DND-41 (cell line): ENCODE results near the gene STAU1.
"Not testable (repeated sequence)": the region's sequence is repeated elsewhere in the genome, so short reads cannot be mapped to it uniquely, and the experiment has no call there.

Experiments
- ATAC-seq: fragments of 200-7000 bp; cut with Tn5 transposase; 3 replicates; pipeline ENCODE4 v1.9.1; 2021; ENCODE audit warnings: low read depth; ENCODE audit not compliant: insufficient read depth
- DNase-seq: peaks from one replicate; pipeline ENCODE4 v3.0.0-alpha.2; 2020
- H2AFZ ChIP-seq: 2 replicates; pipeline ENCODE4 v1.6.0; 2012; ENCODE audit warnings: low read depth, low read length
- H3K27ac ChIP-seq: 2 replicates; pipeline ENCODE4 v1.5.1; 2012; ENCODE audit warnings: low read length, inconsistent platforms
- H3K27me3 ChIP-seq: fragments of 200-600 bp; sonication (generic); 2 replicates; pipeline ENCODE4 v1.6.0; 2012; ENCODE audit warnings: low read length, mild to moderate bottlenecking, inconsistent platforms; ENCODE audit not compliant: insufficient read depth, poor library complexity
- H3K36me3 ChIP-seq: 2 replicates; pipeline ENCODE4 v1.5.1; 2012; ENCODE audit warnings: low read length, inconsistent platforms; ENCODE audit not compliant: insufficient read depth
- H3K4me1 ChIP-seq: 2 replicates; pipeline ENCODE4 v1.5.1; 2012; ENCODE audit warnings: mild to moderate bottlenecking, low read length; ENCODE audit not compliant: insufficient read depth
- H3K4me2 ChIP-seq: 2 replicates; pipeline ENCODE4 v1.6.0; 2012; ENCODE audit warnings: mild to moderate bottlenecking, moderate library complexity, low read length, inconsistent platforms; ENCODE audit not compliant: insufficient read depth
- H3K4me3 ChIP-seq, 2 experiments: fragments of 200-600 bp in 1 of 2; shearing (Covaris generic) in 1 of 2; 2 replicates each; pipeline ENCODE4 v1.5.1; 2012 to 2016; ENCODE audit warnings: inconsistent platforms in 2 of 2, low read length in 2 of 2, mild to moderate bottlenecking in 2 of 2, low read depth in 1 of 2, moderate library complexity in 1 of 2
- H3K79me2 ChIP-seq: 2 replicates; pipeline ENCODE4 v1.6.0; 2012; ENCODE audit warnings: low read length, inconsistent platforms; ENCODE audit not compliant: insufficient read depth
- H3K9ac ChIP-seq: 2 replicates; pipeline ENCODE4 v1.6.0; 2012; ENCODE audit warnings: low read depth, mild to moderate bottlenecking, inconsistent platforms, low read length, moderate library complexity
- H3K9me3 ChIP-seq: 2 replicates; pipeline ENCODE4 v1.5.1; 2012; ENCODE audit warnings: low read length, moderate library complexity, mild to moderate bottlenecking, inconsistent platforms; ENCODE audit not compliant: insufficient read depth, severe bottlenecking
- H4K20me1 ChIP-seq: 2 replicates; pipeline ENCODE4 v1.6.0; 2012; ENCODE audit warnings: low read length; ENCODE audit not compliant: insufficient read depth
- EZH2 ChIP-seq: IDR thresholded peaks from 3 replicates; pipeline ENCODE4 v1.6.1; 2012; ENCODE audit warnings: borderline replicate concordance, low read depth, mild to moderate bottlenecking, moderate library complexity, low read length, inconsistent platforms; ENCODE audit not compliant: severe bottlenecking
- TF ChIP-seq, protein P1 (sequence below): IDR thresholded peaks from 2 replicates; pipeline ENCODE4 v1.5.1; 2012; ENCODE audit warnings: borderline replicate concordance, low read length, moderate library complexity, mild to moderate bottlenecking; ENCODE audit not compliant: poor library complexity, severe bottlenecking; ENCODE audit errors: extremely low read depth

The STAU1 gene

DNA sequence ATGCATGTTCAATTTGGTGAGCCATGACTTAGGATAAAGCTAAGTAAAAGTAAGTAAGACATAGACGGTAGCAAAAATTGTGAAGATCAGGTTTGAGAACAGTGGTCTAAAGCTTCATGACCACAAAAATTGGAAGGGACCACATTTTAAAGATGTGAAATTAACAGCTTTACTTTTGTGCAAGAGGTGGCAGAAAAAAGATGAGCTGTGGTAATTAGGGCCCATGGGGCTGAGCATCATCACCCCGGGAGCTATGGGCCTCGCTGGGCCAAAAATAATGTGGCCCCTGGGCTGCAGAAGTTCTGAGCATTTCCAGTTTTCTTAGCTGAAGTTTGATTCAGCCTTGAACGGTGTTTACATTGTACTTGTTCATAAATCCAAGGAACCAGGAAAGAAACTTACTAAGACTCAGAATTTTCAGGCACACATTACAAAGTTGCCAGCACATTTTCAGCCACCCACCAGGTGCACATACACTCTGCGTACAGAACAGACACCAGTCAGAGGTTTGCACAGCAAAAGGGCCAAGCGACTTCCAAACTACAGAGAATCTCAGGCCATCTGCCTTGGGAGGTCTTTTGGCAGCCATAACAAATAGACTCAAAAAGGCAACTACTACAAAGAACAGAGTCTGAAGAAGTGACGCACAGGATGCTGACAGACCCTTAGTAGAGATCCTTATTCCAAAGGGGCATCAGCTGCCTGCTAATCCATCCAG lies 84.3 kb downstream of the STAU1 start:
- Histone ChIP-seq H2AFZ (no peak overlapping the region), H4K20me1 (peaks cover 29% of the 10 kb centered on the region; the same call in 1 of the 2 replicates), H3K27me3 (no peaks in the 10 kb centered on the region), H3K79me2 (peaks cover 8% of the 10 kb centered on the region; the same call in 1 of the 2 replicates), H3K36me3 (peaks cover 64% of the 10 kb centered on the region), H3K9ac (no peak overlapping the region), H3K4me1 (no peaks in the 10 kb centered on the region), H3K9me3 (no peaks in the 10 kb centered on the region), H3K27ac (no peak overlapping the region), H3K4me3 (no peak overlapping the region), H3K4me2 (no peak overlapping the region)
- TF ChIP-seq EZH2, result no peak
- TF ChIP-seq, protein P1, sequence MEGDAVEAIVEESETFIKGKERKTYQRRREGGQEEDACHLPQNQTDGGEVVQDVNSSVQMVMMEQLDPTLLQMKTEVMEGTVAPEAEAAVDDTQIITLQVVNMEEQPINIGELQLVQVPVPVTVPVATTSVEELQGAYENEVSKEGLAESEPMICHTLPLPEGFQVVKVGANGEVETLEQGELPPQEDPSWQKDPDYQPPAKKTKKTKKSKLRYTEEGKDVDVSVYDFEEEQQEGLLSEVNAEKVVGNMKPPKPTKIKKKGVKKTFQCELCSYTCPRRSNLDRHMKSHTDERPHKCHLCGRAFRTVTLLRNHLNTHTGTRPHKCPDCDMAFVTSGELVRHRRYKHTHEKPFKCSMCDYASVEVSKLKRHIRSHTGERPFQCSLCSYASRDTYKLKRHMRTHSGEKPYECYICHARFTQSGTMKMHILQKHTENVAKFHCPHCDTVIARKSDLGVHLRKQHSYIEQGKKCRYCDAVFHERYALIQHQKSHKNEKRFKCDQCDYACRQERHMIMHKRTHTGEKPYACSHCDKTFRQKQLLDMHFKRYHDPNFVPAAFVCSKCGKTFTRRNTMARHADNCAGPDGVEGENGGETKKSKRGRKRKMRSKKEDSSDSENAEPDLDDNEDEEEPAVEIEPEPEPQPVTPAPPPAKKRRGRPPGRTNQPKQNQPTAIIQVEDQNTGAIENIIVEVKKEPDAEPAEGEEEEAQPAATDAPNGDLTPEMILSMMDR, result no peak
- DNase-seq (peak; percentile 2), ATAC-seq (no peak; the same call in 2 of the 3 replicates)

DNA sequence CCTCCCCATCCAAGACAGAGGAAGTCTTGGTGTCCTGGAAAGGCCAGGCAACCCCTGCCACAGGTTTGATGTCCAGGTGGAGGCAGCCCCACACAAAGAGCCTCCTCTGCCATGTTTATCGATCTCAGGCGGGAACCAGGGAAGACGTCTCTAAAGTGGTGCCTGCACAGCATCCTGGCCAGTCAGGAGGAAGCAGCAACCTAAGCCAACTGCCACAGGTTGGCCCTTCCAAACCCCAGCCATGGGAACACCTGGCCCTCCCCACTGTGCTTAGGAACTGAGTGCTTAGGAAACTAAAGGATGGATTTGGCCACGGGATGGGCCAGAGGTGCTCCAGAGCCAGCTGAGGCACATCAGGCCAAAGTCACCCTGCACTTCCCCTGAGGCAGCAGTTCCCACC lies 85.1 kb downstream of the STAU1 start:
- ATAC-seq, result no peak
- H3K36me3 ChIP-seq, result peaks cover 72% of the 10 kb centered on the region
- DNase-seq, result no peak

DNA sequence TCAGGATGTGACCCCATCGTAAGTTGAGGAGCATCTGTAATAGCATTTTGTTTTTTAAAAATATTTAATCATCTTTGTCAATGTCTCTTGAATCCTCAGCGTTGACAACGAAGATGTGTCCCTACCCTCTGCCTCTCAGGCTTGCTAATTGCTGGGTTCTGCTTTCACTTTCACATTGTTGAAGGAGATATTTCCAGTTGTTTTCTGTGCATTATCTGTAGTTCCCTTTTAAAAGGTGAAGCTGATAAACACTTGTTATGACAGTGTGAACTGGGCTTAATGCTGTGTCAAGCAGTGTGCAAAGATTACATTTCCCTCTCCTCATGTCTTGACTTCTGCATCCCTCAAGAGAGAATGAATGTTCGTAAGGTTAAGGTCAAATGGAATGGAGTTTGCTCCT lies 87.2 kb downstream of the STAU1 start:
- Histone ChIP-seq H3K4me1 (no peaks in the 10 kb centered on the region), H3K9ac (no peak overlapping the region), H3K4me3 (no peak overlapping the region), H3K27me3 (no peaks in the 10 kb centered on the region), H3K9me3 (no peaks in the 10 kb centered on the region), H3K36me3 (peaks cover 91% of the 10 kb centered on the region), H3K4me2 (no peak overlapping the region), H3K79me2 (peaks cover 20% of the 10 kb centered on the region; the same call in 1 of the 2 replicates), H4K20me1 (peaks cover 37% of the 10 kb centered on the region; the same call in 1 of the 2 replicates), H2AFZ (no peak overlapping the region), H3K27ac (no peak overlapping the region)
- ATAC-seq (0 out of 3 replicates have a peak, but pooled peaks have one; percentile 38), DNase-seq (no peak)
- TF ChIP-seq, protein P1, result no peak
- no peak for TF ChIP-seq EZH2

More for the DNA sequence above, 85.1 kb downstream of the STAU1 start:
- Histone ChIP-seq H3K9ac (no peak overlapping the region), H3K4me2 (no peak overlapping the region), H2AFZ (no peak overlapping the region), H3K4me3 (no peak overlapping the region), H3K27ac (no peak overlapping the region), H4K20me1 (peaks cover 35% of the 10 kb centered on the region; the same call in 1 of the 2 replicates), H3K9me3 (no peaks in the 10 kb centered on the region), H3K79me2 (peaks cover 16% of the 10 kb centered on the region; the same call in 1 of the 2 replicates), H3K27me3 (no peaks in the 10 kb centered on the region), H3K4me1 (no peaks in the 10 kb centered on the region)
- no peak for TF ChIP-seq EZH2
- TF ChIP-seq, protein P1, result no peak

DNA sequence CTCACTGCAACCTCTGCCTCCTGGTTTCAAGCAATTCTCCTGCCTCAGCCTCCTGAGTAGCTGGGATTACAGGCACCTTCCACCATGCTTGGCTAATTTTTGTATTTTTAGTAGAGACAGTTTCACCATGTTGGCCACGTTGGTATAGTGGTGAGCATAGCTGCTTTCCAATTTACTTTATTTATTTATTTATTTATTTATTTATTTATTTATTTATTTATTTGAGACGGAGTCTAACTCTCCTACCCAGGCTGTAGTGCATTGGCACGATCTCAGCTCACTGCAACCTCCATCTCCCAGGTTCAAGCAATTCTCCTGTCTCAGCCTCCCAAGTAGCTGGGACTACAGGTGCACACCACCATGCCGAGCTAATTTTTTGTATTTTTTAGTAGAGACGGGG lies 87.8 kb downstream of the STAU1 start:
- H3K4me3 ChIP-seq, H3K27me3 ChIP-seq, H3K9me3 ChIP-seq, H3K4me2 ChIP-seq, ATAC-seq, H3K9ac ChIP-seq, DNase-seq, H2AFZ ChIP-seq, H3K4me1 ChIP-seq, H3K27ac ChIP-seq: not testable (repeated sequence)
- Histone ChIP-seq H3K36me3 (peaks cover 98% of the 10 kb centered on the region), H3K79me2 (peaks cover 20% of the 10 kb centered on the region; the same call in 1 of the 2 replicates), H4K20me1 (peaks cover 37% of the 10 kb centered on the region; the same call in 1 of the 2 replicates)
